RPMI7951 (cell line): ENCODE measurements around the gene ASXL2. TPM values are rescaled to one million over a fixed set of nuclear protein-coding genes. Genes with fewer than 3 reads are reported as not detected.

Experiments
- DNase-seq: peaks from one replicate; pipeline ENCODE4 v3.0.0-alpha.2; 2012; ENCODE audit warnings: low read depth
- total RNA-seq: library from RNA; depleted of rRNA; stranded (reverse); fragments of >200 nt; shearing (Covaris generic); gene quantifications from 2 replicates; pipeline ENCODE4 v1.2.3, GENCODE V29; 2014

Gene ASXL2
- total RNA-seq, 1 experiment from 2014 or later: 11.3 TPM

GRCh38 chr2:25804338-25804737, 73.9 kb downstream of the ASXL2 start:
- DNase-seq: no peak

- no peak for DNase-seq
Measured at GRCh38 chr2:25799301-25799700, 79.0 kb downstream of the ASXL2 start.

GRCh38 chr2:25797620-25798488, 80.4 kb downstream of the ASXL2 start:
- no peak for DNase-seq

GRCh38 chr2:25794544-25795276, 83.6 kb downstream of the ASXL2 start:
- no peak for DNase-seq

- no peak for DNase-seq
Measured at GRCh38 chr2:25790074-25790790, 88.1 kb downstream of the ASXL2 start.

- DNase-seq: no peak
Measured at GRCh38 chr2:25788457-25788856, 89.8 kb downstream of the ASXL2 start.

GRCh38 chr2:25787020-25787419, 91.3 kb downstream of the ASXL2 start:
- DNase-seq: no peak

GRCh38 chr2:25784404-25784803, 93.9 kb downstream of the ASXL2 start:
- DNase-seq: no peak

GRCh38 chr2:25777077-25777476, 101.2 kb downstream of the ASXL2 start:
- no peak for DNase-seq

GRCh38 chr2:25772078-25772477, 106.2 kb downstream of the ASXL2 start:
- no peak for DNase-seq

- DNase-seq: no peak
Measured at GRCh38 chr2:25763575-25763974, 114.7 kb downstream of the ASXL2 start.

- DNase-seq: no peak
Measured at GRCh38 chr2:25760297-25760696, 118.0 kb downstream of the ASXL2 start.

GRCh38 chr2:25758348-25758747, 119.9 kb downstream of the ASXL2 start:
- DNase-seq: no peak

- DNase-seq: no peak
Measured at GRCh38 chr2:25757906-25758305, 120.4 kb downstream of the ASXL2 start.

- no peak for DNase-seq
Measured at GRCh38 chr2:25756536-25756935, 121.8 kb downstream of the ASXL2 start.

GRCh38 chr2:25749676-25750075, 128.6 kb downstream of the ASXL2 start:
- no peak for DNase-seq

GRCh38 chr2:25744055-25744454, 134.2 kb downstream of the ASXL2 start:
- no peak for DNase-seq

GRCh38 chr2:25743132-25743830, 135.0 kb downstream of the ASXL2 start:
- no peak for DNase-seq

GRCh38 chr2:25742501-25742900, 135.8 kb downstream of the ASXL2 start:
- no peak for DNase-seq

- no peak for DNase-seq
Measured at GRCh38 chr2:25740810-25741381, 137.4 kb downstream of the ASXL2 start.
